Activated naive CD8-positive, alpha-beta T cell treated with anti-CD3 and anti-CD28 coated beads for 36 hours (primary cell): ENCODE measurements around the gene BFSP2. TPM values are rescaled to one million over a fixed set of nuclear protein-coding genes. Genes with fewer than 3 reads are reported as not detected.

Experiments used
- DNase-seq: peaks from one replicate; pipeline ENCODE4 v3.0.0; 2021
- H3K27ac Mint-ChIP-seq: one replicate; pipeline ENCODE4 v1.8.0; 2022; ENCODE audit warnings: mild to moderate bottlenecking, moderate library complexity, mixed read lengths
- H3K27me3 Mint-ChIP-seq: one replicate; pipeline ENCODE4 v1.8.0; 2022; ENCODE audit warnings: mild to moderate bottlenecking, mixed read lengths
- H3K36me3 Mint-ChIP-seq: one replicate; pipeline ENCODE4 v1.8.0; 2021; ENCODE audit warnings: mild to moderate bottlenecking, mixed read lengths
- H3K4me1 Mint-ChIP-seq: one replicate; pipeline ENCODE4 v1.8.0; 2021; ENCODE audit warnings: mixed read lengths
- H3K4me3 Mint-ChIP-seq: one replicate; pipeline ENCODE4 v1.8.0; 2022; ENCODE audit warnings: mild to moderate bottlenecking, moderate library complexity, mixed read lengths
- H3K9me3 Mint-ChIP-seq: one replicate; pipeline ENCODE4 v1.8.0; 2022; ENCODE audit warnings: mixed read lengths
- total RNA-seq, 2 experiments: library from RNA; stranded (reverse); gene quantifications; one replicate each; pipeline ENCODE4 v1.2.3, GENCODE V29; 2021

Gene BFSP2
- total RNA-seq, 2 experiments from 2014 or later, result not detected

- peaks cover 2% of the 10 kb centered on the region for H3K9me3 Mint-ChIP-seq
- no peaks in the 10 kb centered on the region for H3K27me3 Mint-ChIP-seq
- peaks cover 3% of the 10 kb centered on the region for H3K4me1 Mint-ChIP-seq
- no peak for DNase-seq
- peaks cover 3% of the 10 kb centered on the region for H3K36me3 Mint-ChIP-seq
- no peak overlapping the region for H3K4me3 Mint-ChIP-seq
- H3K27ac Mint-ChIP-seq, result no peak overlapping the region
Measured at GRCh38 chr3:133393691-133394474, 6.0 kb upstream of the BFSP2 start.

- no peak overlapping the region for H3K27ac Mint-ChIP-seq
- H3K4me1 Mint-ChIP-seq, result peaks cover 3% of the 10 kb centered on the region
- H3K36me3 Mint-ChIP-seq, result peaks cover 3% of the 10 kb centered on the region
- no peak overlapping the region for H3K4me3 Mint-ChIP-seq
- H3K27me3 Mint-ChIP-seq, result no peaks in the 10 kb centered on the region
- peaks cover 2% of the 10 kb centered on the region for H3K9me3 Mint-ChIP-seq
- DNase-seq, result no peak
Measured at GRCh38 chr3:133394561-133395311, 5.1 kb upstream of the BFSP2 start.

- peaks cover 2% of the 10 kb centered on the region for H3K9me3 Mint-ChIP-seq
- no peak overlapping the region for H3K4me3 Mint-ChIP-seq
- DNase-seq, result no peak
- H3K27me3 Mint-ChIP-seq, result no peaks in the 10 kb centered on the region
- H3K36me3 Mint-ChIP-seq, result peaks cover 3% of the 10 kb centered on the region
- H3K4me1 Mint-ChIP-seq, result peaks cover 3% of the 10 kb centered on the region
- no peak overlapping the region for H3K27ac Mint-ChIP-seq
Measured at GRCh38 chr3:133396906-133397305, 3.0 kb upstream of the BFSP2 start.

- H3K27ac Mint-ChIP-seq, result no peak overlapping the region
- no peaks in the 10 kb centered on the region for H3K36me3 Mint-ChIP-seq
- no peak overlapping the region for H3K4me3 Mint-ChIP-seq
- H3K4me1 Mint-ChIP-seq, result no peaks in the 10 kb centered on the region
- DNase-seq, result no peak
- no peaks in the 10 kb centered on the region for H3K9me3 Mint-ChIP-seq
- H3K27me3 Mint-ChIP-seq, result no peaks in the 10 kb centered on the region
Measured at GRCh38 chr3:133401374-133402135, 1.7 kb downstream of the BFSP2 start.

- Mint-ChIP-seq H3K4me3 (no peak overlapping the region), H3K27ac (no peak overlapping the region), H3K27me3 (no peaks in the 10 kb centered on the region), H3K36me3 (no peaks in the 10 kb centered on the region), H3K9me3 (no peaks in the 10 kb centered on the region), H3K4me1 (no peaks in the 10 kb centered on the region)
- DNase-seq, result no peak
Measured at GRCh38 chr3:133404920-133405319, 5.1 kb downstream of the BFSP2 start.

GRCh38 chr3:133408366-133408765 is 8.5 kb downstream of the BFSP2 start:
- peaks cover 4% of the 10 kb centered on the region for H3K4me1 Mint-ChIP-seq
- no peak overlapping the region for H3K4me3 Mint-ChIP-seq
- no peaks in the 10 kb centered on the region for H3K36me3 Mint-ChIP-seq
- H3K27ac Mint-ChIP-seq, result no peak overlapping the region
- no peaks in the 10 kb centered on the region for H3K27me3 Mint-ChIP-seq
- no peak for DNase-seq
- H3K9me3 Mint-ChIP-seq, result no peaks in the 10 kb centered on the region

GRCh38 chr3:133408961-133409360 is 9.1 kb downstream of the BFSP2 start:
- Mint-ChIP-seq H3K27ac (no peak overlapping the region), H3K36me3 (no peaks in the 10 kb centered on the region), H3K4me1 (peaks cover 4% of the 10 kb centered on the region), H3K9me3 (no peaks in the 10 kb centered on the region), H3K4me3 (no peak overlapping the region), H3K27me3 (no peaks in the 10 kb centered on the region)
- no peak for DNase-seq

GRCh38 chr3:133410191-133410892 is 10.5 kb downstream of the BFSP2 start:
- DNase-seq, result no peak
- Mint-ChIP-seq H3K4me3 (no peak overlapping the region), H3K27me3 (no peaks in the 10 kb centered on the region), H3K27ac (no peak overlapping the region), H3K36me3 (no peaks in the 10 kb centered on the region), H3K4me1 (peaks cover 4% of the 10 kb centered on the region), H3K9me3 (no peaks in the 10 kb centered on the region)

- no peak overlapping the region for H3K4me3 Mint-ChIP-seq
- peaks cover 4% of the 10 kb centered on the region for H3K4me1 Mint-ChIP-seq
- no peaks in the 10 kb centered on the region for H3K27me3 Mint-ChIP-seq
- no peaks in the 10 kb centered on the region for H3K9me3 Mint-ChIP-seq
- no peak for DNase-seq
- H3K36me3 Mint-ChIP-seq, result no peaks in the 10 kb centered on the region
- no peak overlapping the region for H3K27ac Mint-ChIP-seq
Measured at GRCh38 chr3:133412183-133413132, 12.6 kb downstream of the BFSP2 start.

- Mint-ChIP-seq H3K4me3 (no peak overlapping the region), H3K4me1 (peaks cover 4% of the 10 kb centered on the region), H3K27ac (no peak overlapping the region), H3K36me3 (no peaks in the 10 kb centered on the region), H3K9me3 (no peaks in the 10 kb centered on the region), H3K27me3 (no peaks in the 10 kb centered on the region)
- no peak for DNase-seq
Measured at GRCh38 chr3:133413161-133414020, 13.5 kb downstream of the BFSP2 start.

GRCh38 chr3:133414021-133414392 is 14.2 kb downstream of the BFSP2 start:
- DNase-seq, result no peak
- no peak overlapping the region for H3K27ac Mint-ChIP-seq
- H3K27me3 Mint-ChIP-seq, result no peaks in the 10 kb centered on the region
- H3K4me3 Mint-ChIP-seq, result no peak overlapping the region
- peaks cover 4% of the 10 kb centered on the region for H3K4me1 Mint-ChIP-seq
- no peaks in the 10 kb centered on the region for H3K9me3 Mint-ChIP-seq
- H3K36me3 Mint-ChIP-seq, result no peaks in the 10 kb centered on the region

GRCh38 chr3:133418361-133418760 is 18.5 kb downstream of the BFSP2 start:
- DNase-seq, result no peak
- Mint-ChIP-seq H3K4me3 (no peak overlapping the region), H3K9me3 (no peaks in the 10 kb centered on the region), H3K27ac (no peak overlapping the region), H3K27me3 (no peaks in the 10 kb centered on the region), H3K36me3 (no peaks in the 10 kb centered on the region), H3K4me1 (no peaks in the 10 kb centered on the region)

- Mint-ChIP-seq H3K4me3 (no peak overlapping the region), H3K9me3 (no peaks in the 10 kb centered on the region), H3K27ac (no peak overlapping the region), H3K36me3 (no peaks in the 10 kb centered on the region), H3K27me3 (no peaks in the 10 kb centered on the region), H3K4me1 (peaks cover 5% of the 10 kb centered on the region)
- DNase-seq, result no peak
Measured at GRCh38 chr3:133419151-133419909, 19.5 kb downstream of the BFSP2 start.
